Measurements from ENCODE around the gene PITX2. TPM values are rescaled to one million over a fixed set of nuclear protein-coding genes. Genes with fewer than 3 reads are reported as not detected.
A peak's percentile ranks its signal among the peaks of the same experiment; 100 is the strongest.

Gene PITX2
- total RNA-seq, 1 donor from 2014 or later: 0.30 TPM

- no peak for DNase-seq (ENCODE audit: low read depth)
Observed at GRCh38 chr4:110624398-110624780, 1.5 kb upstream of the PITX2 start.

- DNase-seq (ENCODE audit: low read depth): no peak
Observed at GRCh38 chr4:110623718-110624397, 981 bp upstream of the PITX2 start.

- DNase-seq (ENCODE audit: low read depth): no peak
Observed at GRCh38 chr4:110621839-110622751, 782 bp downstream of the PITX2 start.

- DNase-seq (ENCODE audit: low read depth): no peak
Observed at GRCh38 chr4:110621328-110621812, 1.5 kb downstream of the PITX2 start.

GRCh38 chr4:110620691-110621327 is 2.1 kb downstream of the PITX2 start:
- peak; percentile 27 for DNase-seq (ENCODE audit: low read depth)

GRCh38 chr4:110620322-110620690 is 2.6 kb downstream of the PITX2 start:
- DNase-seq (ENCODE audit: low read depth): no peak

- DNase-seq (ENCODE audit: low read depth): no peak
Observed at GRCh38 chr4:110619463-110620247, 3.2 kb downstream of the PITX2 start.

GRCh38 chr4:110618581-110619462 is 4.1 kb downstream of the PITX2 start:
- no peak for DNase-seq (ENCODE audit: low read depth)

- DNase-seq (ENCODE audit: low read depth): no peak
Observed at GRCh38 chr4:110617646-110618580, 5.0 kb downstream of the PITX2 start.

- DNase-seq (ENCODE audit: low read depth): no peak
Observed at GRCh38 chr4:110617075-110617640, 5.7 kb downstream of the PITX2 start.

- DNase-seq (ENCODE audit: low read depth): no peak
Observed at GRCh38 chr4:110616238-110617074, 6.4 kb downstream of the PITX2 start.

- no peak for DNase-seq (ENCODE audit: low read depth)
Observed at GRCh38 chr4:110615353-110616237, 7.3 kb downstream of the PITX2 start.

- no peak for DNase-seq (ENCODE audit: low read depth)
Observed at GRCh38 chr4:110614976-110615352, 7.9 kb downstream of the PITX2 start.

GRCh38 chr4:110614173-110614963 is 8.5 kb downstream of the PITX2 start:
- DNase-seq (ENCODE audit: low read depth): no peak

GRCh38 chr4:110613745-110614144 is 9.1 kb downstream of the PITX2 start:
- no peak for DNase-seq (ENCODE audit: low read depth)

- no peak for DNase-seq (ENCODE audit: low read depth)
Observed at GRCh38 chr4:110612631-110613269, 10.1 kb downstream of the PITX2 start.
